GM23338 (cell line): ENCODE results near the gene INPP4A. TPM values are rescaled to one million over a fixed set of nuclear protein-coding genes. Genes with fewer than 3 reads are reported as not detected.
A peak's percentile ranks its signal among the peaks of the same experiment; 100 is the strongest.
"Not testable (repeated sequence)": the region's sequence is repeated elsewhere in the genome, so short reads cannot be mapped to it uniquely, and the experiment has no call there.

Source experiments
- ATAC-seq: fragments of 200-7000 bp; cut with Tn5 transposase; 3 replicates; pipeline ENCODE4 v1.9.1; 2020
- DNase-seq: peaks from one replicate; pipeline ENCODE4 v3.0.0-alpha.2; 2015; ENCODE audit warnings: low spot score
- H2AFZ ChIP-seq: fragments of 200-600 bp; sonication (generic); 2 replicates; pipeline ENCODE4 v1.8.0; 2016; ENCODE audit warnings: antibody characterized with exemption, mild to moderate bottlenecking, moderate library complexity
- H3F3A ChIP-seq: fragments of 200-600 bp; sonication (generic); replicated peaks from 2 replicates; pipeline ENCODE4 v1.8.0; 2017; ENCODE audit warnings: antibody characterized with exemption, mixed run types, low read depth
- H3K27ac ChIP-seq: fragments of 200-600 bp; sonication (generic); 2 replicates; pipeline ENCODE4 v1.6.1; 2016; ENCODE audit warnings: low read depth
- H3K27me3 ChIP-seq: fragments of 200-600 bp; sonication (generic); 2 replicates; pipeline ENCODE4 v1.8.0; 2016; ENCODE audit warnings: mild to moderate bottlenecking, mixed run types, moderate library complexity; ENCODE audit not compliant: insufficient read depth
- H3K36me3 ChIP-seq: fragments of 200-600 bp; sonication (generic); 2 replicates; pipeline ENCODE4 v1.8.0; 2016; ENCODE audit warnings: mild to moderate bottlenecking; ENCODE audit not compliant: insufficient read depth
- H3K4me1 ChIP-seq: fragments of 200-600 bp; sonication (generic); 2 replicates; pipeline ENCODE4 v1.8.0; 2016; ENCODE audit warnings: mild to moderate bottlenecking, moderate library complexity; ENCODE audit not compliant: insufficient read depth
- H3K4me2 ChIP-seq: fragments of 200-600 bp; sonication (generic); 2 replicates; pipeline ENCODE4 v1.7.1; 2017; ENCODE audit warnings: mixed run types
- H3K4me3 ChIP-seq: fragments of 200-600 bp; sonication (generic); 2 replicates; pipeline ENCODE4 v1.6.1; 2016; ENCODE audit warnings: mixed run types
- H3K79me2 ChIP-seq: fragments of 200-600 bp; sonication (generic); replicated peaks from 2 replicates; pipeline ENCODE4 v1.8.0; 2017; ENCODE audit warnings: mild to moderate bottlenecking; ENCODE audit not compliant: insufficient read depth
- H3K9me2 ChIP-seq: fragments of 200-600 bp; sonication (generic); 2 replicates; pipeline ENCODE4 v1.8.0; 2017; ENCODE audit not compliant: insufficient read depth
- H4K20me1 ChIP-seq: fragments of 200-600 bp; sonication (generic); replicated peaks from 2 replicates; pipeline ENCODE4 v1.8.0; 2017; ENCODE audit warnings: mild to moderate bottlenecking; ENCODE audit not compliant: insufficient read depth
- H3K27ac Mint-ChIP-seq: 2 replicates; pipeline ENCODE4 v1.8.0; 2020; ENCODE audit warnings: inconsistent platforms, mild to moderate bottlenecking, moderate library complexity, mixed read lengths
- H3K27me3 Mint-ChIP-seq: 3 replicates; pipeline ENCODE4 v1.8.0; 2022; ENCODE audit warnings: low read depth, mild to moderate bottlenecking, moderate library complexity, mixed read lengths, inconsistent platforms; ENCODE audit not compliant: insufficient read depth, poor library complexity
- H3K36me3 Mint-ChIP-seq: 3 replicates; pipeline ENCODE4 v1.8.0; 2021; ENCODE audit warnings: low read depth, mild to moderate bottlenecking, inconsistent platforms, moderate library complexity, mixed read lengths
- H3K4me1 Mint-ChIP-seq: 3 replicates; pipeline ENCODE4 v1.8.0; 2020; ENCODE audit warnings: mild to moderate bottlenecking, inconsistent platforms, mixed read lengths
- H3K4me3 Mint-ChIP-seq: 3 replicates; pipeline ENCODE4 v1.8.0; 2021; ENCODE audit warnings: moderate library complexity, mild to moderate bottlenecking, inconsistent platforms, mixed read lengths
- H3K9me3 Mint-ChIP-seq: 3 replicates; pipeline ENCODE4 v1.8.0; 2020; ENCODE audit warnings: moderate library complexity, mild to moderate bottlenecking, inconsistent platforms, mixed read lengths
- EZH2phosphoT487 ChIP-seq: fragments of 200-600 bp; sonication (generic); IDR thresholded peaks from one replicate; pipeline ENCODE4 v1.8.1; 2018; ENCODE audit warnings: antibody characterized with exemption; ENCODE audit not compliant: unreplicated experiment
- polyA plus RNA-seq: library from polyadenylated mRNA; unstranded; fragments of >200 nt; fragmentation: Nextera tagmentation; extraction: Ambion mirVana; gene quantifications from 2 replicates; pipeline ENCODE4 v1.2.1, GENCODE V29; 2016
- total RNA-seq: library from RNA; depleted of rRNA; stranded (reverse); fragments of >200 nt; shearing (Covaris generic); gene quantifications from 2 replicates; pipeline ENCODE4 v1.2.3, GENCODE V29; 2014
- TF ChIP-seq, protein P1 (sequence below), 2 experiments: fragments of 200-600 bp in 1 of 2; sonication (generic) in 1 of 2; conservative IDR thresholded peaks; 2 replicates each; pipeline versions ENCODE4 v1.5.1 to v1.6.1; 2016 to 2017; ENCODE audit warnings: antibody characterized with exemption in 2 of 2, low read depth in 2 of 2, mild to moderate bottlenecking in 2 of 2, moderate library complexity in 1 of 2

INPP4A gene
- total and polyA plus RNA-seq, 2 experiments from 2014 or later, result 8.5 to 36.9 TPM

DNA sequence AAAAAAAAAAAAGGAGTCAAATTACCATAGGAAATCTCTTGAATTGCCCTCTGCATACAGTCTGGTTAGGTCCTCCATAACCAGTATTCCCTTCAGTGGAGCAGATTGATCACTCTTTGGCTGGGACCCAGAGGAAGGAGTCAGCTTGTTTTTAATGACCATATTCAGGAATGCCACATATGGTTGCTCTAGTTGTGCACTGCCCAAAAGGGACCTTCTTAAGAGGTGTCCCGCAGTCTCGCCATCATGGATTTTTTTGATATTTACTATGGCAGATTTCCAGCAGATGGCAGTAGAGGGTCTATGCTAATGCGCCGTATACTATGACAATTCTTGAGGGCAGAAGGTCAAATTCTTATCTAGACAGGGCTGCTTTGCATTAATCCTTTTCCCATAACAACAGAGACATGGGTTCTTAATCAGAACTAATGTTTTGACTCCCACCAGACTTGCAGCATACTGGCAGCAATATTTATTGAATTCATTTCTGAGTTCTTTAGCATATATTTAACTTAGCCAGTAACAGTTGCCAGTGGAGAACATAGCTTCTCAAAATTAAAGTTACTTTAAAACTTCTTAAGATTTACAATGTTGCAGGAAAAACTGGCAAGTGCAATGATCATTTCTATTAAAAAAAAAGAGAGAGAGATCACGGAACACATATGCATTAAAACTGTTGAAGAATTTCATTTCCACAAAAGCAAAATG lies 31.8 kb upstream of the INPP4A start:
- DNase-seq, result peak; percentile 84
- no peaks in the 10 kb centered on the region; the same call in 1 of the 2 replicates for H3K79me2 ChIP-seq
- no peak for TF ChIP-seq EZH2phosphoT487
- TF ChIP-seq, protein P1, sequence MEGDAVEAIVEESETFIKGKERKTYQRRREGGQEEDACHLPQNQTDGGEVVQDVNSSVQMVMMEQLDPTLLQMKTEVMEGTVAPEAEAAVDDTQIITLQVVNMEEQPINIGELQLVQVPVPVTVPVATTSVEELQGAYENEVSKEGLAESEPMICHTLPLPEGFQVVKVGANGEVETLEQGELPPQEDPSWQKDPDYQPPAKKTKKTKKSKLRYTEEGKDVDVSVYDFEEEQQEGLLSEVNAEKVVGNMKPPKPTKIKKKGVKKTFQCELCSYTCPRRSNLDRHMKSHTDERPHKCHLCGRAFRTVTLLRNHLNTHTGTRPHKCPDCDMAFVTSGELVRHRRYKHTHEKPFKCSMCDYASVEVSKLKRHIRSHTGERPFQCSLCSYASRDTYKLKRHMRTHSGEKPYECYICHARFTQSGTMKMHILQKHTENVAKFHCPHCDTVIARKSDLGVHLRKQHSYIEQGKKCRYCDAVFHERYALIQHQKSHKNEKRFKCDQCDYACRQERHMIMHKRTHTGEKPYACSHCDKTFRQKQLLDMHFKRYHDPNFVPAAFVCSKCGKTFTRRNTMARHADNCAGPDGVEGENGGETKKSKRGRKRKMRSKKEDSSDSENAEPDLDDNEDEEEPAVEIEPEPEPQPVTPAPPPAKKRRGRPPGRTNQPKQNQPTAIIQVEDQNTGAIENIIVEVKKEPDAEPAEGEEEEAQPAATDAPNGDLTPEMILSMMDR (conservative IDR thresholded peaks at IDR 0.05; ENCODE audit: low read depth in 2 of 2), result peak; percentile 72 to 74
- H3K36me3 ChIP-seq, result peaks cover 5% of the 10 kb centered on the region; the same call in 1 of the 2 replicates
- Mint-ChIP-seq H3K36me3 (peaks cover 31% of the 10 kb centered on the region), H3K27me3 (no peaks in the 10 kb centered on the region), H3K27ac (no peak overlapping the region), H3K9me3 (peaks cover 36% of the 10 kb centered on the region), H3K4me3 (no peak overlapping the region), H3K4me1 (peaks cover 10% of the 10 kb centered on the region)
- no peaks in the 10 kb centered on the region for H3F3A ChIP-seq
- H4K20me1 ChIP-seq, result no peaks in the 10 kb centered on the region
- peaks cover 8% of the 10 kb centered on the region; the same call in 1 of the 2 replicates for H3K4me1 ChIP-seq
- H3K9me2 ChIP-seq, result no peaks in the 10 kb centered on the region
- ATAC-seq, result peak; percentile 85
- no peak overlapping the region for H2AFZ ChIP-seq
- H3K4me2 ChIP-seq, result no peak overlapping the region
- no peak overlapping the region for H3K4me3 ChIP-seq
- H3K27ac ChIP-seq, result no peak overlapping the region
- no peaks in the 10 kb centered on the region for H3K27me3 ChIP-seq

DNA sequence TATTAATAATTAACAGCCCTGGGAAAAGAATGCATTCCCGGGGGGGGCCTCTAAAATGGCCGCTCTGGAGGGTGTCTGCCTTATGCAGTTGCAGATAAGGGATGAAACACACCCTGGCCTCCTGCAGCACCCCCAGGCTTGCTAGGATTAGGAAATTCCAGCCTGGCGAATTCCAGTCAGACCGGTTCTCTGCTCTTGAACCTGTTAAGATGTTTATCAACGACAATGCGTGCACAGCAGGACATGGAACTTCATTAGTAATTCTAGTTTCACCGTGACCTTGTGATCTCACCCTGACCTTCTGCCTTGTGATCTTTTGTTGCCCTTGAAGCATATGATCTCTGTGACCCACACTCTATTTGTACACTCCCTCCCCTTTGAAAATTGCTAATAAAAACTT lies 30.4 kb upstream of the INPP4A start:
- not testable (repeated sequence) for ATAC-seq, H3K4me3 ChIP-seq, H3K4me2 ChIP-seq, H3K4me1 Mint-ChIP-seq, H4K20me1 ChIP-seq, H3K4me1 ChIP-seq, H3F3A ChIP-seq, H3K9me2 ChIP-seq, H2AFZ ChIP-seq, H3K27ac ChIP-seq, H3K79me2 ChIP-seq, H3K27me3 ChIP-seq, H3K27me3 Mint-ChIP-seq, H3K36me3 ChIP-seq, H3K4me3 Mint-ChIP-seq
- Mint-ChIP-seq H3K27ac (peak overlapping the region; percentile 69), H3K36me3 (peaks cover 31% of the 10 kb centered on the region), H3K9me3 (peaks cover 36% of the 10 kb centered on the region)
- peak; percentile 65 for DNase-seq

DNA sequence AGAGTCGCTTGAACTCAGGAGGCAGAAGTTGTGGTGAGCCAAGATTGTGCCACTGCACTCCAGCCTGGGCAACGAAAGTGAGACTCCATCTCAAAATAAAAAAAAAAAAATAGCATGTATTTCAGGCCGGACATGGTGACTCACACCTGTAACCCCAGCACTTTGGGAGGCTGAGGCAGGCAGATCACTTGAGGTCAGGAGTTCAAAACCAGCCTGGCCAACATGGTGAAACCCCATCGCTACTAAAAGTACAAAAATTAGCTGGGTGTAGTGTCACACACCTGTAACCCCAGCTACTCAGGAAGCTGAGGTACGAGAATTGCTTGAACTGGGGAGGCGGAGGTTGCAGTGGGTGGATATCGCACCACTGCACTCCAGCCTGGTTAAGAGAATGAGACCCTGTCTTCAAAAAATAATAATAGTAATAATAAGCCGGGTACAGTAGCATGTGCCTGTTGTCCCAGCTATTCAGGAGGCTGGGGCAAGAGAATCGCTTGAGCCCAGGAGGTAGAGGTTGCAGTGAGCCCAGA lies 28.9 kb upstream of the INPP4A start:
- H3K36me3 Mint-ChIP-seq, result peaks cover 31% of the 10 kb centered on the region

More for the DNA sequence above, 28.9 kb upstream of the INPP4A start:
- H3F3A ChIP-seq, ATAC-seq, H3K4me1 ChIP-seq, H3K4me2 ChIP-seq, H3K27me3 ChIP-seq, H3K9me2 ChIP-seq, DNase-seq, H3K27me3 Mint-ChIP-seq, H3K27ac Mint-ChIP-seq, H3K36me3 ChIP-seq, H3K4me1 Mint-ChIP-seq, H4K20me1 ChIP-seq, H3K27ac ChIP-seq, H2AFZ ChIP-seq, H3K4me3 ChIP-seq, H3K79me2 ChIP-seq, H3K4me3 Mint-ChIP-seq: not testable (repeated sequence)
- H3K9me3 Mint-ChIP-seq, result peaks cover 36% of the 10 kb centered on the region
